ENCODE measurements around the gene ELL2. TPM values are rescaled to one million over a fixed set of nuclear protein-coding genes. Genes with fewer than 3 reads are reported as not detected.
"Not testable (repeated sequence)": the region's sequence is repeated elsewhere in the genome, so short reads cannot be mapped to it uniquely, and the experiment has no call there.

ELL2 gene
- total RNA-seq, 1 donor = 302 TPM

- no peak overlapping the region for H3K4me3 ChIP-seq (ENCODE audit: low read depth, low read length)
- DNase-seq (ENCODE audit: low read depth) = no peak
- no peak for TF ChIP-seq CTCF (IDR thresholded peaks at IDR 0.05; ENCODE audit: insufficient read depth, low read depth, low read length)
Observed at GRCh38 chr5:95873351-95873750, 88.3 kb downstream of the ELL2 start.

GRCh38 chr5:95872346-95873268 is 89.0 kb downstream of the ELL2 start:
- H3K4me3 ChIP-seq (ENCODE audit: low read depth, low read length) = no peak overlapping the region
- no peak for TF ChIP-seq CTCF (IDR thresholded peaks at IDR 0.05; ENCODE audit: insufficient read depth, low read depth, low read length)
- no peak for DNase-seq (ENCODE audit: low read depth)

GRCh38 chr5:95871146-95871806 is 90.4 kb downstream of the ELL2 start:
- TF ChIP-seq CTCF (IDR thresholded peaks at IDR 0.05; ENCODE audit: insufficient read depth, low read depth, low read length) = no peak
- no peak overlapping the region for H3K4me3 ChIP-seq (ENCODE audit: low read depth, low read length)
- no peak for DNase-seq (ENCODE audit: low read depth)

- DNase-seq (ENCODE audit: low read depth) = no peak
Observed at GRCh38 chr5:95870105-95870672, 91.5 kb downstream of the ELL2 start.

GRCh38 chr5:95869173-95869855 is 92.3 kb downstream of the ELL2 start:
- not testable (repeated sequence) for DNase-seq (ENCODE audit: low read depth); H3K4me3 ChIP-seq (ENCODE audit: low read depth, low read length)

More at GRCh38 chr5:95870105-95870672, 91.5 kb downstream of the ELL2 start:
- no peak overlapping the region for H3K4me3 ChIP-seq (ENCODE audit: low read depth, low read length)
- TF ChIP-seq CTCF (IDR thresholded peaks at IDR 0.05; ENCODE audit: insufficient read depth, low read depth, low read length) = no peak

GRCh38 chr5:95868136-95868535 is 93.5 kb downstream of the ELL2 start:
- H3K4me3 ChIP-seq (ENCODE audit: low read depth, low read length) = no peak overlapping the region
- no peak for DNase-seq (ENCODE audit: low read depth)
- TF ChIP-seq CTCF (IDR thresholded peaks at IDR 0.05; ENCODE audit: insufficient read depth, low read depth, low read length) = no peak
